Uterus (tissue), 4 donors: Measurements from ENCODE around the gene IL36G. TPM values are rescaled to one million over a fixed set of nuclear protein-coding genes. Genes with fewer than 3 reads are reported as not detected.

Source experiments
- DNase-seq, 2 donors: peaks; one replicate each; pipeline ENCODE4 v3.0.0-alpha.2; 2019 to 2020
- H3K27ac ChIP-seq, 2 donors: fragments of 200-600 bp; sonication (generic); 1 replicate in 1 of 2; 2 replicates in 1 of 2; pipeline ENCODE4 v1.5.1; 2016 to 2018
- H3K27me3 ChIP-seq, 2 donors: fragments of 200-600 bp; sonication (generic); one replicate each; pipeline ENCODE4 v1.5.1; 2018 to 2019; ENCODE audit warnings: control low read depth in 1 of 2
- H3K36me3 ChIP-seq, 2 donors: fragments of 200-600 bp; sonication (generic); one replicate each; pipeline ENCODE4 v1.5.1; 2019; ENCODE audit warnings: control low read depth in 1 of 2
- H3K4me1 ChIP-seq, 2 donors: fragments of 200-600 bp; sonication (generic); one replicate each; pipeline ENCODE4 v1.5.1; 2018 to 2019; ENCODE audit warnings: control low read depth in 1 of 2
- H3K4me3 ChIP-seq, 2 donors: fragments of 200-600 bp; sonication (generic); 1 replicate in 1 of 2; 2 replicates in 1 of 2; pipeline ENCODE4 v1.5.1; 2018 to 2019; ENCODE audit warnings: mild to moderate bottlenecking in 1 of 2
- H3K9me3 ChIP-seq, 2 donors: fragments of 200-600 bp; sonication (generic); one replicate each; pipeline ENCODE4 v1.5.1; 2019; ENCODE audit warnings: control low read depth in 1 of 2
- CTCF ChIP-seq, 4 experiments: fragments of 200-600 bp in 2 of 4; fragments of 450-650 bp in 2 of 4; sonication (generic) in 2 of 4; IDR thresholded peaks; one replicate each; pipeline ENCODE4 v1.5.1; 2016 to 2019; ENCODE audit warnings: antibody characterized with exemption in 4 of 4, mild to moderate bottlenecking in 2 of 4, moderate library complexity in 1 of 4
- POLR2A ChIP-seq, 2 donors: fragments of 450-650 bp; IDR thresholded peaks; one replicate each; pipeline ENCODE4 v1.6.1; 2016; ENCODE audit warnings: antibody characterized with exemption in 2 of 2, mild to moderate bottlenecking in 1 of 2, moderate library complexity in 1 of 2
- intact Hi-C: fragments of 100-400 bp; cut with DNase I; formaldehyde crosslinking; loops from one replicate; pipeline ENCODE4 v1.15.1; 2023; ENCODE audit warnings: low total_unique reads
- small RNA-seq: library from RNA; depleted of rRNA; stranded (forward); fragments of <200 nt; gene quantifications from one replicate; pipeline ENCODE3, GENCODE V24; 2016
- total RNA-seq, 4 donors: library from RNA; depleted of rRNA in 3 of 4; stranded (reverse); fragments of >200 nt in 3 of 4; gene quantifications; one replicate each; pipeline versions ENCODE4 v1.1.0 to v1.2.4, GENCODE V29; 2014 to 2023
- donor health status: DM: yes; HTN: yes; CAD: no.

Gene IL36G
- total RNA-seq, 4 donors from 2014 or later = not detected

DNA sequence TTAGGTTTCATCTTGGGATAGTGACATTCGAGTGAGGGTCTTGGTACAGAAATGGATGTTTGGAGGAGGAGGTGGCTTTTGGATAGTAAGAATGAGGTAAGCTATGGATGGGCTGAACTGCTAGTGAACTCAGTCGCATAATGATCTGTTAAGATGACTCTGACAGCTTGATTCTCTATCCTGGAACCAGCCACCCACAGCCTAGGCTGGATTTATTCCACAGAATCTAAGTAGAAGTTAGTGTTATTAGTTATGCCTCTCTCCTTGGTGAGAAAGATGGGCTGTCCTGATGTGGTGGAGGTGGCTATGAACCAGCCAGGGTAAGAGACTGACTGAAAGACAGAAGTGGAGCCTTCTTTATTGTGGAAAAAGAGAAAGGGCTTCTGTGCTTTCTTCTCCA is 49.9 kb downstream of the IL36G start:
- H3K4me1 ChIP-seq = no peaks in the 10 kb centered on the region
- H3K27ac ChIP-seq = no peak overlapping the region
- DNase-seq = no peak
- H3K9me3 ChIP-seq = no peaks in the 10 kb centered on the region
- no peak overlapping the region for H3K4me3 ChIP-seq
- no peaks in the 10 kb centered on the region for H3K27me3 ChIP-seq
- TF ChIP-seq CTCF (IDR thresholded peaks at IDR 0.05) (no peak), POLR2A (IDR thresholded peaks at IDR 0.05) (no peak)
- no peaks in the 10 kb centered on the region for H3K36me3 ChIP-seq
- intact Hi-C loops = no loop called here

GRCh38 chr2:113028112-113028511 is 50.3 kb downstream of the IL36G start:
- no peaks in the 10 kb centered on the region for H3K27me3 ChIP-seq
- no peaks in the 10 kb centered on the region for H3K4me1 ChIP-seq
- H3K4me3 ChIP-seq = no peak overlapping the region
- no peak for TF ChIP-seq POLR2A (IDR thresholded peaks at IDR 0.05)
- no peak for TF ChIP-seq CTCF (IDR thresholded peaks at IDR 0.05)
- no peaks in the 10 kb centered on the region for H3K9me3 ChIP-seq
- H3K36me3 ChIP-seq = no peaks in the 10 kb centered on the region
- H3K27ac ChIP-seq = no peak overlapping the region
- no peak for DNase-seq
- intact Hi-C loops = no loop called here

DNA sequence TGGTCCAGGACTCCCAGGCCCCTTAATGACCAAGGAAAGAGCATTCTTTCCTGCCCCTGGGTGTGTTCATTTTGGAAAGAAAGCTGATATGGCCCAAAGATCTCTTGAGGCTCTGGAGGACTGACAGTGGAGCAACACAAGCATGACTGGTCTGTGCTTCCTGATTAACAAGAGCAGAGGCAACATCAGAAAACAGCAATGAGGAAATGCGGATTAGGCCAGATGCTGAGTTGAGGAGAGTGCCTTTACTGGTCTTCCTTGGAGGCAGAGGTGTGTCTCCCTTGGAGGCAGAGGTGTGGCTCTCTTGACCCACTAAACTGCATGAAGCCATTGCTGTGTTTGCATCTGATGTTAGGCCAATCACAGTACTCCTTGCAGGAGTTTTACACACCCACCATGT is 54.9 kb downstream of the IL36G start:
- Histone ChIP-seq H3K27me3 (no peaks in the 10 kb centered on the region), H3K27ac (no peak overlapping the region), H3K36me3 (no peaks in the 10 kb centered on the region), H3K4me3 (no peak overlapping the region), H3K9me3 (no peaks in the 10 kb centered on the region), H3K4me1 (no peaks in the 10 kb centered on the region)
- intact Hi-C loops = no loop called here
- DNase-seq = no peak
- no peak for TF ChIP-seq POLR2A (IDR thresholded peaks at IDR 0.05)
- no peak for TF ChIP-seq CTCF (IDR thresholded peaks at IDR 0.05)

- intact Hi-C loops = no loop called here
- TF ChIP-seq POLR2A (IDR thresholded peaks at IDR 0.05) (no peak), CTCF (IDR thresholded peaks at IDR 0.05) (no peak)
- Histone ChIP-seq H3K27me3 (no peaks in the 10 kb centered on the region), H3K9me3 (no peaks in the 10 kb centered on the region), H3K4me1 (no peaks in the 10 kb centered on the region), H3K27ac (no peak overlapping the region), H3K4me3 (no peak overlapping the region), H3K36me3 (no peaks in the 10 kb centered on the region)
- DNase-seq = no peak
Measured at GRCh38 chr2:113034016-113034415, 56.2 kb downstream of the IL36G start.

Small RNA genes within 50 kb of the gene (small RNA-seq; reads per million reads assigned to genes)
- not detected for gene HMGN2P23

Other genes starting within 250 kb of the IL36G start
- 1 to 10 TPM in 1 of 4 donors, not detected in 3; 8.8 TPM for gene CKAP2L, start 213.4 kb upstream of the IL36G start, total RNA-seq
- under 1 TPM in 1 of 4 donors, not detected in 3; 0.41 TPM for gene IL1A, start 193.5 kb upstream of the IL36G start, total RNA-seq
- gene IL1B, start 141.2 kb upstream of the IL36G start, total RNA-seq = under 1 TPM in 1 of 4 donors, not detected in 3; 0.26 TPM
- gene IL37, start 66.8 kb upstream of the IL36G start, total RNA-seq = not detected
- not detected for gene IL36A, start 27.5 kb downstream of the IL36G start, total RNA-seq
- gene IL36B, start 74.9 kb downstream of the IL36G start, total RNA-seq = not detected
- not detected for gene IL36RN, start 81.2 kb downstream of the IL36G start, total RNA-seq
- not detected for gene IL1F10, start 90.0 kb downstream of the IL36G start, total RNA-seq
- gene IL1RN, start 149.6 kb downstream of the IL36G start, total RNA-seq = under 1 TPM in 1 of 4 donors, not detected in 3; 0.77 TPM
- 10 to 100 TPM in 2 of 4 donors, 1 to 10 TPM in 2; 1.8 to 31.8 (median 7.6) TPM for gene PSD4, start 196.0 kb downstream of the IL36G start, total RNA-seq